Stimulated activated memory B cell treated with anti-CD40 and anti-IgM and Interleukin-4, amounts not matched to agents 10 μg/mL and 1 μg/mL and 100 μg/mL, for 72 hours (primary cell): Measurements from ENCODE around the gene ZSWIM1.

ENCODE experiments used
- ATAC-seq: fragments of 150-1000 bp; cut with Tn5 transposase; 2 replicates; pipeline ENCODE4 v1.10.0; 2021
- H3K27ac Mint-ChIP-seq: one replicate; pipeline ENCODE4 v1.8.0; 2022; ENCODE audit warnings: mild to moderate bottlenecking, mixed read lengths
- H3K27me3 Mint-ChIP-seq: one replicate; pipeline ENCODE4 v1.8.0; 2022; ENCODE audit warnings: mixed read lengths
- H3K36me3 Mint-ChIP-seq: one replicate; pipeline ENCODE4 v1.8.0; 2022; ENCODE audit warnings: mixed read lengths
- H3K4me1 Mint-ChIP-seq: one replicate; pipeline ENCODE4 v1.8.0; 2022; ENCODE audit warnings: mixed read lengths
- H3K4me3 Mint-ChIP-seq: one replicate; pipeline ENCODE4 v1.8.0; 2022; ENCODE audit warnings: mild to moderate bottlenecking, moderate library complexity, mixed read lengths
- H3K9me3 Mint-ChIP-seq: one replicate; pipeline ENCODE4 v1.8.0; 2022; ENCODE audit warnings: mixed read lengths

Gene ZSWIM1

GRCh38 chr20:45880988-45881788 lies at the start of gene ZSWIM1:
TSS of gene ZSWIM1 (plus strand) at chr20:45881227. CDS start at chr20:45882593, 1,366 bp downstream.
- Mint-ChIP-seq H3K36me3 (peaks cover 21% of the 10 kb centered on the region), H3K27me3 (no peaks in the 10 kb centered on the region), H3K27ac (peak within 1 kb of the TSS; percentile 83), H3K4me3 (peak within 1 kb of the TSS; percentile 81), H3K4me1 (peaks cover 45% of the 10 kb centered on the region), H3K9me3 (no peaks in the 10 kb centered on the region)
- peak; percentile 99 for ATAC-seq

- H3K4me3 Mint-ChIP-seq = peak overlapping the region; percentile 79
- ATAC-seq = no peak
- H3K27me3 Mint-ChIP-seq = no peaks in the 10 kb centered on the region
- peak overlapping the region; percentile 69 for H3K27ac Mint-ChIP-seq
- H3K9me3 Mint-ChIP-seq = no peaks in the 10 kb centered on the region
- H3K4me1 Mint-ChIP-seq = peaks cover 10% of the 10 kb centered on the region
- H3K36me3 Mint-ChIP-seq = no peaks in the 10 kb centered on the region
Measured at GRCh38 chr20:45832619-45833018, 48.4 kb upstream of the ZSWIM1 start.

GRCh38 chr20:45833030-45833882 lies 47.8 kb upstream of the ZSWIM1 start, which contains the start of gene SNX21:
TSS of gene SNX21 (plus strand) at chr20:45833799. CDS start at chr20:45833920, 121 bp downstream.
- ATAC-seq = peak; percentile 75
- Mint-ChIP-seq H3K4me3 (peak within 1 kb of the TSS; percentile 79), H3K27ac (peak within 1 kb of the TSS; percentile 69), H3K36me3 (no peaks in the 10 kb centered on the region), H3K9me3 (no peaks in the 10 kb centered on the region), H3K4me1 (peaks cover 10% of the 10 kb centered on the region), H3K27me3 (no peaks in the 10 kb centered on the region)

DNA sequence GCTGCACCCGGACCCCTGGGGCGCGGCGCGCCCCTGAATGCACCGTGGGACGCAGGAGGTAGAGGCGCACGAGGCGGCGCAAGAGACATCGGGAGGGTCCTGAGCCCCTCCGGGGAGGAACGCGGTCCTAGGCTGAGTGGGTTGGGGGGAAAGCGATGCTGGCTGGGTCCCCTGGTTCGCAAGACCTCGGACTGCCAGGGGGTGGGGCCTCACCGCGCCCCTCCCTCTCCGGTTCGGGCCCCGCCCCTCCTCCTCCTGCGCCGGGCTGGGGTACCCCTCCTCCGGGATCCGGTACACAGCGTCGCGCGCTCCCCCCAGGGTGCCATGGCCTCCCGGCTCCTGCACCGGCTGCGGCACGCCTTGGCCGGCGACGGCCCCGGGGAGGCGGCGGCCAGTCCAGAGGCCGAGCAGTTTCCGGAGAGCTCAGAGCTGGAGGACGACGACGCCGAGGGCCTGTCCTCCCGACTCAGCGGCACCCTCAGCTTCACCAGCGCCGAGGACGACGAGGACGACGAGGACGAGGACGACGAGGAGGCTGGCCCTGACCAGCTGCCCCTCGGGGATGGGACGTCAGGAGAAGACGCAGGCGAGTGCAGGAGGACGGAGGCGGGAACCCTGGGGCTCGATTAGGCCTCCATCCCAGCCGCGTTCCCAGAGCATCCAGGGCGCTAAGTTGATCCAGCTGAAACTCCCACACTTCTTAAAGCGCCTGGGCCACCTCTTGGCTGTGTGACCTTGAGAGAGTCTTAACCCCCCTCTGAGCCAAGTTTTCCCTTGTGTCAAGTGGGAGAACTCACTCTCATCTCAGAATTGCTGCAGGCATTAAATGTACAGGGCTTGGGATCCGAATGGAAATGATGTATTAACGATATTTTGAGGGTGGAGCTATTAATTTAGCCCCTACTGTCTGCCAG lies 46.9 kb upstream of the ZSWIM1 start:
- Mint-ChIP-seq H3K36me3 (no peaks in the 10 kb centered on the region), H3K4me1 (peaks cover 10% of the 10 kb centered on the region), H3K9me3 (no peaks in the 10 kb centered on the region), H3K27me3 (no peaks in the 10 kb centered on the region), H3K4me3 (peak overlapping the region; percentile 79), H3K27ac (peak overlapping the region; percentile 69)
- peak; percentile 82 for ATAC-seq

DNA sequence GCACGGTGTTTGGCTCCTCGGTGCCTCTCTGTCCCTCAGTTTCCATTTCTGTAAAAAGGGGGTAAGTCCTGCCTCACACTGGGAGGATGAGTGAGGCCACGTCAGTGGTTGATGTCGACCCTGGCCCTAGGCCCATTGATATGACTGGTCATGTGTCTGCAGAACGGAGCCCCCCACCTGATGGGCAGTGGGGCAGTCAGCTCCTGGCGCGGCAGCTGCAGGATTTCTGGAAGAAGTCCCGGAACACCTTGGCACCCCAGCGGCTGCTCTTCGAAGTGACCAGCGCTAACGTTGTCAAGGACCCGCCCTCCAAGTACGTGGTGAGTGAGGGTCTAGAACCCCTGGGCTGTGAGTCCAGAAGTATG lies 46.2 kb upstream of the ZSWIM1 start:
- no peak for ATAC-seq
- peaks cover 10% of the 10 kb centered on the region for H3K4me1 Mint-ChIP-seq
- no peaks in the 10 kb centered on the region for H3K9me3 Mint-ChIP-seq
- no peak overlapping the region for H3K27ac Mint-ChIP-seq
- no peaks in the 10 kb centered on the region for H3K36me3 Mint-ChIP-seq
- H3K27me3 Mint-ChIP-seq = no peaks in the 10 kb centered on the region
- H3K4me3 Mint-ChIP-seq = peak overlapping the region; percentile 79

DNA sequence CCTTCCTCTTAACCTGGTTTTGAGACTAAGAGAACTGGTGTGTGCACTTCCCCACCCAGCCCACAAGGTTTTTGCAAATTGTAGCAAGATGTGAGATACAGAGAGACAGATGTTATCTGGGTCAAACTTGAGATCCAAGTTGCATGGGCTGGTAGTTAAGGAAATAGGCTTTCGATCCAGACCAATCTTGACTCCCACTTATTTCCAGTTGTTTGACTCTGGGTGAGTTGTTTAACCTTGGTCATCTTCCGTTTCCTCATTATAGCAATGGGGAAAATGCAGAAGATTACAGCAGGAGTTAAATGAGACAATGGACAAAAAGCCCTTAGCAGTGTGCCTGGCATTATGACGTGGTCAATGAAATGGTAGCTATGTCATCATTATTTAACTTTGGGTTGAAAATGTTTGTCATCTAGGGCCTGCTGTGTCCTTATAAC lies 45.7 kb upstream of the ZSWIM1 start:
- no peak for ATAC-seq
- Mint-ChIP-seq H3K9me3 (no peaks in the 10 kb centered on the region), H3K36me3 (no peaks in the 10 kb centered on the region), H3K4me3 (no peak overlapping the region), H3K27me3 (no peaks in the 10 kb centered on the region), H3K4me1 (peaks cover 10% of the 10 kb centered on the region), H3K27ac (no peak overlapping the region)

DNA sequence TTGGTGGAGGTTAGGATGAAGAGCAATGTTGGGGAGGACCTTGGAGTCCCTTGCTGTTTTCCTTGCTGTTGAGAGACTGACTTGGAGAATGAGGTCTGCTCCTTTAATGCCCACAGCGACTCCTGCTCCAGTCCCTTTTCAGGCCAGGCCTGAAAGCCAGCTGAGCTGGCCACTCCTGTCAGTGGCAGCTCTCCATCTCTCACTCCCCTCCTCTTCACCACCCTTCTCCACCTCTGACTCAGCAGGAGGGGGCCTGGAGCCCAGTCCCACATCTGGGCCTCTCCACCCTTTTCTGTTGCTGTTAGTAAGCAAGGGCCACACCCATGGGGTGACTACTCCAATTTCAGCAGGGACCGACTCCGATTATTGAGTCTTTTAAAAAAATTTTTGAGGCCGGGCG lies 45.2 kb upstream of the ZSWIM1 start:
- Mint-ChIP-seq H3K36me3 (no peaks in the 10 kb centered on the region), H3K27me3 (no peaks in the 10 kb centered on the region), H3K4me1 (peaks cover 10% of the 10 kb centered on the region), H3K27ac (no peak overlapping the region), H3K4me3 (no peak overlapping the region), H3K9me3 (no peaks in the 10 kb centered on the region)
- no peak for ATAC-seq

DNA sequence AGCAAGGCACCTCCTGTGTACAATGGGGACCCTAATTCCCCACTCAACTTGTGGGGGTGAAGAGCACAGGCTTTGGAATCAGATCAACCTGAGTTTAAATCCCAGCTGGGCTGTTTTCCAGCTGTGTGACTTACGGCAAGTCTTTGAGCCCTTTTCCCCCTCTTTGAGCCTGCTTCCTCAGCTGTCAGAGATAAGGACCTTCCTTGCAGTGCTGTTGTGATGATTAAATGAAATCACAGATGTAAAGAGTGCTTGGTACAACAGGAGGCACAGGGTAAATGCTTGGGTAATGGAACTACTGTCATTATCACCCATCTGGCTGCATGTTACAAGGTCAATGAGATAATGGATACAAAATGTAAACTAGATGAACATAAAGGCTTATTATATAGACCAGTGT lies 44.2 kb upstream of the ZSWIM1 start:
- peaks cover 18% of the 10 kb centered on the region for H3K4me1 Mint-ChIP-seq
- no peak overlapping the region for H3K4me3 Mint-ChIP-seq

GRCh38 chr20:45840700-45841198 lies 40.3 kb upstream of the ZSWIM1 start:
- Mint-ChIP-seq H3K9me3 (no peaks in the 10 kb centered on the region), H3K4me3 (no peak overlapping the region), H3K27ac (peak overlapping the region; percentile 77), H3K27me3 (no peaks in the 10 kb centered on the region), H3K36me3 (peaks cover 22% of the 10 kb centered on the region), H3K4me1 (peaks cover 16% of the 10 kb centered on the region)
- no peak for ATAC-seq

More for the DNA sequence above, 44.2 kb upstream of the ZSWIM1 start:
- no peaks in the 10 kb centered on the region for H3K27me3 Mint-ChIP-seq
- no peak overlapping the region for H3K27ac Mint-ChIP-seq
- no peak for ATAC-seq
- no peaks in the 10 kb centered on the region for H3K9me3 Mint-ChIP-seq
- H3K36me3 Mint-ChIP-seq = no peaks in the 10 kb centered on the region

DNA sequence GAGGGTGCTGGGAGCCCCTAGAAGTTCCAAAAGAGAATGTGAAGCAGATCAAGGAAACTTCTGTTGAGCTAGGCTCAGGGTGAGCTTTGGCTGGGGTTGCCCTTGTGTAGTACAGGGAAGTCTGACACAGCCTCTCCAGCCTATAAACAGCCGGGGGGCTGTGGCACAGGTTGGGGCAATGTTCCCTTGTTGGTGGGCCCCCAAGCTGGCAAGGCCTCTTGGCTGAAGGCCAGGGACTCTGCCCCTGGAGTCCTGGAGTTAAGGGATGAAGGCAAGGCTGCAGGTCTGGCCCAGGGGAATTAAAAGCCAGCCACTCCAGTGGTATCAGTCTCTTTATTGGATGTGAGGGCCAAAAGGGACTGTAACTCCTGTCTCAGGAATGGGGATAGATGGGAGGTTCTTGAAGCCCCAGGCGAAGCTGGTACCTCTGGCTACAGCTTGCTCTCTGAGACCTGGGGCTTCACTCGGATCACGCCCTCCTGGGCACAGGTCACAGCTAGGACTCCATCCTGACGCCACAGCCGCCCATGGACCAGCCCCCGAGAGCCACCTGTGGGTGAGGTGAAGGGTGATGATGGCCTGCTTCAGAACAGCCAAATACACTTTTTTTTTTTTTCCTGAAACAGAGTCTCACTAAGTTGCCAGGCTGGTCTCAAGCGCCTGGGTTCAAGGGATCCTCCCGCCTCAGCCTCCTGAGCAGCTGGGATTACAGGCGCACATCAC lies 39.5 kb upstream of the ZSWIM1 start:
- no peaks in the 10 kb centered on the region for H3K9me3 Mint-ChIP-seq
- peak overlapping the region; percentile 77 for H3K27ac Mint-ChIP-seq
- H3K27me3 Mint-ChIP-seq = no peaks in the 10 kb centered on the region
- peaks cover 25% of the 10 kb centered on the region for H3K36me3 Mint-ChIP-seq
- no peak for ATAC-seq
- peaks cover 16% of the 10 kb centered on the region for H3K4me1 Mint-ChIP-seq
- no peak overlapping the region for H3K4me3 Mint-ChIP-seq

DNA sequence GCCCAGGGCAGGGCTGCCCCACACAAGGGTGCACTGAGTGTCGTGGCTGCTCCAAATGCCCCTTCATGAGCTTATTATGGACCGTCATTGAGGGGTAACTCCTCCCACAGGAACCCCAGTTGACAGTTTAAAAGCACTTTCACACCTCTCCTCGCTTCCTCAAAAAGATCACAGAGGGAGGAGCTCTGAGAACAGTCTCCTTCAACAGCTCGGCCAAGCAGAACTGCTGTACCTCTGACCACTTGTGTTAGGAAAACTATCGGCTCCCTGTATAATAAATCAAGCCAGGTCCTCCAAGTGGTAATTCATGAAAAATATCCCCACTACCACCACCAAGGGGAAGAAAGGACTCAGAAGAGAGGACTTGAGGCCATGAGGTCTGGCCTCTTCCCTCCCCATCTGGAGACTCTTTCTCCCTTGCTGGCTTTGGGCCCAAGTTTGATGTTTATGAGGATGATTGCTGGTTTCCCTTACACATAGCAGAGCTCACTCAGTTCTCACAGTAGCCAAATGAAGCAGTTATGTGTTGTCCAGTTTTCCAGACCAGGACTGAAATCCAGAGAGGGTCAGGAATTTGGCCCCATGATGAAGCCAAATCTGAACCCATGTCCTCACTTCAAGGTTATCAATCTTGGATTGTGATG lies 38.7 kb upstream of the ZSWIM1 start:
- Mint-ChIP-seq H3K27me3 (no peaks in the 10 kb centered on the region), H3K4me3 (no peak overlapping the region), H3K36me3 (peaks cover 27% of the 10 kb centered on the region), H3K4me1 (peaks cover 16% of the 10 kb centered on the region), H3K9me3 (no peaks in the 10 kb centered on the region), H3K27ac (peak overlapping the region; percentile 77)
- peak; percentile 94 for ATAC-seq

GRCh38 chr20:45843506-45843905 lies 37.5 kb upstream of the ZSWIM1 start:
- ATAC-seq = no peak
- Mint-ChIP-seq H3K27ac (no peak overlapping the region), H3K4me1 (peaks cover 16% of the 10 kb centered on the region), H3K36me3 (peaks cover 31% of the 10 kb centered on the region), H3K4me3 (no peak overlapping the region), H3K27me3 (no peaks in the 10 kb centered on the region), H3K9me3 (no peaks in the 10 kb centered on the region)

DNA sequence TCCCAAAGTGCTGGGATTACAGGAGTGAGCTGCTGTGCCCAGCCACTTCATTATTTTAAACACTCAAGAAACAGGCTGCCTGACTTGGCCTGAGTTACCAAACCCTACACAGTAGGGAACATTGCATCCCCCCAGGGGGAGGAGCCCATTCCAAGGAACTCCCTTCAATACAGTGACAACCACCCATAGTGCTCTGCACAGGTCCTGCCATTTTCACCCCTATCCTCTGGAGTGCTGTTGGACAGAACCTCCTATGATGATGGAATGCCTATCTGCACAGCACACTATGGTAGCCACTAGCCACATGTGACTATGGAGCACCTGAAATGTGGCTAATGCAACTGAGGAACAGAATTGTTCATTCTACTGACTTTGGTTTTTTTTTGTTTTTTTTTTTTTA lies 35.6 kb upstream of the ZSWIM1 start:
- Mint-ChIP-seq H3K4me1 (peaks cover 16% of the 10 kb centered on the region), H3K27me3 (no peaks in the 10 kb centered on the region), H3K27ac (no peak overlapping the region), H3K9me3 (no peaks in the 10 kb centered on the region), H3K36me3 (peaks cover 45% of the 10 kb centered on the region), H3K4me3 (no peak overlapping the region)
- ATAC-seq = no peak

DNA sequence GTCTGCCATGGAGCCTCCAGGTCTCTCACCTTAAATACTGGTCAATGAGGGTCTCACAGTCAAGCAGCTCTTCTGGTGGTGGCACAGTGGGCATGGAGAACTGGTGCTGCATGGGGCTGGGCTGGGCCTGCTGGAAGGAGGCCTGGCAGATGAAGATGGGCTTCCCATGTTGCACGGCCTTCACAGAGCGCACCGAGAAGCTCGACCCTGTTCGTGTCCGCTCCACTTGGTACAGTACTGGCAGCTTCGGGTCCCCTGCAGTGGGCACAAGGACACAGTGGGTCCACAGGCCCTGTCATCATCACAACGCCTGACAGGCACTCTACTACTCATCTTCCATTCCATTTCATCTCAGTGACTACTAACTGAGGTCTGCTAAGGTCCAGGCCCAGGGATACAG lies 32.6 kb upstream of the ZSWIM1 start:
- H3K27me3 Mint-ChIP-seq = no peaks in the 10 kb centered on the region
- ATAC-seq = no peak
- H3K27ac Mint-ChIP-seq = no peak overlapping the region
- peaks cover 49% of the 10 kb centered on the region for H3K36me3 Mint-ChIP-seq
- no peaks in the 10 kb centered on the region for H3K9me3 Mint-ChIP-seq
- no peak overlapping the region for H3K4me3 Mint-ChIP-seq
- H3K4me1 Mint-ChIP-seq = peaks cover 2% of the 10 kb centered on the region
